ENCODE data around the gene IGFBP7.
"Not testable (repeated sequence)": the region's sequence is repeated elsewhere in the genome, so short reads cannot be mapped to it uniquely, and the experiment has no call there.

The IGFBP7 gene

DNA sequence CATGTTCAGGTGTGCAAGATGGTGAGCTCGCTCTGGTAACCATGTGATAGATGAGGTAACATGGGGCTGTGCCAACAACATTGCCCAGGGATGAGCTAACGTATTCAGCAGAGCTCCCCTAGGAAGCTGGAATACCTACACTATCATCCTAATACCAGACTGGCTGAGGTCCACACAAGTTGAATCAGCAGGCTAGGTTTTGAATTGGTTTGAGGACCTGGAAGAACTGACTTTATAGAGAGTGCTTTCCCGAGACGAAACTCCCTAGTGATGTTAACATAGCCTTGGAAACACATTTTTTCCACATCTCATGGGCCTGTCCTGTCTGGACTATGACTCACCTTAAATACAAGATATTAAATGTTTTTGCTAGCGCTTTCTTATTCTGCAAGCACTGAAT lies 56.7 kb downstream of the IGFBP7 start:
- DNase-seq (ENCODE audit: low read depth): peak; percentile 36
- H3K4me3 ChIP-seq (ENCODE audit: low read length): no peak overlapping the region
- TF ChIP-seq, protein P1, sequence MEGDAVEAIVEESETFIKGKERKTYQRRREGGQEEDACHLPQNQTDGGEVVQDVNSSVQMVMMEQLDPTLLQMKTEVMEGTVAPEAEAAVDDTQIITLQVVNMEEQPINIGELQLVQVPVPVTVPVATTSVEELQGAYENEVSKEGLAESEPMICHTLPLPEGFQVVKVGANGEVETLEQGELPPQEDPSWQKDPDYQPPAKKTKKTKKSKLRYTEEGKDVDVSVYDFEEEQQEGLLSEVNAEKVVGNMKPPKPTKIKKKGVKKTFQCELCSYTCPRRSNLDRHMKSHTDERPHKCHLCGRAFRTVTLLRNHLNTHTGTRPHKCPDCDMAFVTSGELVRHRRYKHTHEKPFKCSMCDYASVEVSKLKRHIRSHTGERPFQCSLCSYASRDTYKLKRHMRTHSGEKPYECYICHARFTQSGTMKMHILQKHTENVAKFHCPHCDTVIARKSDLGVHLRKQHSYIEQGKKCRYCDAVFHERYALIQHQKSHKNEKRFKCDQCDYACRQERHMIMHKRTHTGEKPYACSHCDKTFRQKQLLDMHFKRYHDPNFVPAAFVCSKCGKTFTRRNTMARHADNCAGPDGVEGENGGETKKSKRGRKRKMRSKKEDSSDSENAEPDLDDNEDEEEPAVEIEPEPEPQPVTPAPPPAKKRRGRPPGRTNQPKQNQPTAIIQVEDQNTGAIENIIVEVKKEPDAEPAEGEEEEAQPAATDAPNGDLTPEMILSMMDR (conservative IDR thresholded peaks at IDR 0.05; ENCODE audit: low read length): no peak

DNA sequence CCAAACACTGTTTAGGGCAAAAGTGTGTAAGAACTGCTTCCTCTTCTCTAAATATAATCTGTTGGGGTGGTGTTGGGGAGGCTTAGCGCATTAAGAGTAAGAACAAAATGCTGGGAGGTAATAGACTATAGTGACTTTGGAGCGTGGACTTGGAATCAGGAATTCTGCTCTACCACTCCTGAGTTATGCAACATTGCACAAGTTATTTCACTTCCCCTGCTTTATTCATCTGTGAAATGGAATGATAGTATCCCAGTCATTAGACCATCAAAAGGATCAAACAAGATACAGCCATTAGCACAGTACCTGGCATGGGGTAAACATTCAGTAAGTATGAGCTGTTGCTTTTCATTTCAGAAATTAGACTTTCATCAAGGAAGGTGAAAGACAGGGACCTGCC lies 58.7 kb downstream of the IGFBP7 start:
- no peak overlapping the region for H3K4me3 ChIP-seq (ENCODE audit: low read length)
- TF ChIP-seq, protein P1 (conservative IDR thresholded peaks at IDR 0.05; ENCODE audit: low read length): no peak
- no peak for DNase-seq (ENCODE audit: low read depth)

- TF ChIP-seq, protein P1 (conservative IDR thresholded peaks at IDR 0.05; ENCODE audit: low read length): no peak
- DNase-seq (ENCODE audit: low read depth): no peak
- H3K4me3 ChIP-seq (ENCODE audit: low read length): no peak overlapping the region
These were observed 59.1 kb downstream of the IGFBP7 start for GRCh38 chr4:57051095-57051494.

GRCh38 chr4:57048590-57049304 lies 61.4 kb downstream of the IGFBP7 start:
- peak; percentile 68 for DNase-seq (ENCODE audit: low read depth)
- no peak overlapping the region for H3K4me3 ChIP-seq (ENCODE audit: low read length)
- TF ChIP-seq, protein P1 (conservative IDR thresholded peaks at IDR 0.05; ENCODE audit: low read length): no peak

- DNase-seq (ENCODE audit: low read depth); H3K4me3 ChIP-seq (ENCODE audit: low read length): not testable (repeated sequence)
These were observed 63.1 kb downstream of the IGFBP7 start for GRCh38 chr4:57047046-57047445.

- TF ChIP-seq, protein P1 (conservative IDR thresholded peaks at IDR 0.05; ENCODE audit: low read length): peak; percentile 10
- no peak overlapping the region for H3K4me3 ChIP-seq (ENCODE audit: low read length)
- DNase-seq (ENCODE audit: low read depth): peak; percentile 88
These were observed 65.2 kb downstream of the IGFBP7 start for GRCh38 chr4:57044996-57045395.

GRCh38 chr4:57044279-57044678 lies 65.9 kb downstream of the IGFBP7 start:
- H3K4me3 ChIP-seq (ENCODE audit: low read length): no peak overlapping the region
- DNase-seq (ENCODE audit: low read depth): peak; percentile 94

More at GRCh38 chr4:57044279-57044678, 65.9 kb downstream of the IGFBP7 start:
- TF ChIP-seq, protein P1 (conservative IDR thresholded peaks at IDR 0.05; ENCODE audit: low read length): no peak

Measured in AG10803 (cell line).